Right cardiac atrium (tissue), 5 donors: ENCODE data around the gene CCDC57. TPM values are rescaled to one million over a fixed set of nuclear protein-coding genes. Genes with fewer than 3 reads are reported as not detected.

Experiments
- ATAC-seq, 2 donors: fragments of 200-7000 bp; cut with Tn5 transposase; one replicate each; pipeline versions ENCODE4 v1.8.0 to v1.9.1; 2020; ENCODE audit warnings: moderate library complexity in 2 of 2, mild to moderate bottlenecking in 1 of 2
- DNase-seq, 3 donors: peaks; one replicate each; pipeline ENCODE4 v3.0.0-alpha.2; 2020
- H3K27ac ChIP-seq: one replicate; pipeline ENCODE4 v1.5.1; 2013; ENCODE audit warnings: mild to moderate bottlenecking, low read length, control low read depth, moderate library complexity
- H3K27me3 ChIP-seq: one replicate; pipeline ENCODE4 v1.6.1; 2013; ENCODE audit not compliant: control insufficient read depth, insufficient read depth
- H3K4me1 ChIP-seq: one replicate; pipeline ENCODE4 v1.6.1; 2013; ENCODE audit warnings: low read length; ENCODE audit not compliant: control insufficient read depth, insufficient read depth
- H3K4me3 ChIP-seq: one replicate; pipeline ENCODE4 v1.5.1; 2013; ENCODE audit warnings: low read length, control low read depth
- H3K9me3 ChIP-seq: one replicate; pipeline ENCODE4 v1.6.1; 2013; ENCODE audit warnings: low read length; ENCODE audit not compliant: control insufficient read depth
- WGBS: extraction: QIAGEN DNeasy Blood & Tissue Kit; methylation state at CpG from one replicate; pipeline ENCODE4 v1.1.7; 2013; 5-methylcytosine and 5-hydroxymethylcytosine counted together
- intact Hi-C, 4 donors: fragments of 100-400 bp; cut with DNase I; formaldehyde crosslinking; loops; one replicate each; pipeline versions ENCODE4 v1.11.0 to v1.14.0; 2022 to 2023
- polyA plus RNA-seq: library from polyadenylated mRNA; stranded (reverse); fragments of 200-250 nt; gene quantifications from one replicate; pipeline ENCODE4 v1.2.3, GENCODE V29; 2013
- total RNA-seq, 4 donors: library from RNA; stranded (reverse); fragmentation: NEBNext Ultra II Directional; extraction: Animal tissue kit (Norgen Biotek cat#: 25700); gene quantifications; one replicate each; pipeline ENCODE4 v1.2.1, GENCODE V29; 2021
- donor health status: healthy with polysubstance abuse.
- donor health status: DM: no; HTN: yes; CAD: no.
- donor health status: DM: no; HTN: no; CAD: no.
- donor health status: DM: no; HTN: yes; CAD: no; lungs with severe emphysema.
- donor health status: DM: yes; HTN: yes; CAD: no.

The CCDC57 gene
- total and polyA plus RNA-seq, 5 donors, result 12.1 to 17.3 (median 16.2) TPM

GRCh38 chr17:82077617-82078358 lies 134.9 kb downstream of the CCDC57 start:
- Histone ChIP-seq H3K9me3 (no peaks in the 10 kb centered on the region), H3K27ac (no peak overlapping the region), H3K27me3 (no peaks in the 10 kb centered on the region), H3K4me1 (no peaks in the 10 kb centered on the region), H3K4me3 (no peak overlapping the region)
- intact Hi-C loops, result no loop called here
- peak; percentile 10 to 27 for ATAC-seq
- DNase-seq, result peak; percentile 71 to 80 (median 72)
- 60% methylated on average over 28 of the region's 28 CpGs for WGBS

- peak in 2 of 3 donors; percentile 51 to 61 for DNase-seq
- Histone ChIP-seq H3K4me1 (no peaks in the 10 kb centered on the region), H3K27me3 (no peaks in the 10 kb centered on the region), H3K9me3 (no peaks in the 10 kb centered on the region), H3K27ac (no peak overlapping the region), H3K4me3 (no peak overlapping the region)
- WGBS, result 57% methylated on average over 21 of the region's 21 CpGs
- intact Hi-C loops, result no loop called here
- peak; percentile 27 to 47 for ATAC-seq
Observed at GRCh38 chr17:82076785-82077591, 135.7 kb downstream of the CCDC57 start.

- no peak overlapping the region for H3K4me3 ChIP-seq
- no peaks in the 10 kb centered on the region for H3K27me3 ChIP-seq
- ATAC-seq (no peak), DNase-seq (peak in 2 of 3 donors; percentile 25 to 36)
- H3K27ac ChIP-seq, result no peak overlapping the region
- H3K4me1 ChIP-seq, result no peaks in the 10 kb centered on the region
- intact Hi-C loops, result no loop called here
- no peaks in the 10 kb centered on the region for H3K9me3 ChIP-seq
- WGBS, result 83% methylated on average over 25 of the region's 25 CpGs
Observed at GRCh38 chr17:82076018-82076784, 136.4 kb downstream of the CCDC57 start.

GRCh38 chr17:82073446-82073845 lies 139.2 kb downstream of the CCDC57 start:
- DNase-seq (no peak), ATAC-seq (no peak)
- Histone ChIP-seq H3K27me3 (no peaks in the 10 kb centered on the region), H3K4me3 (no peak overlapping the region), H3K27ac (no peak overlapping the region), H3K9me3 (no peaks in the 10 kb centered on the region), H3K4me1 (no peaks in the 10 kb centered on the region)
- intact Hi-C loops, result no loop called here
- 85% methylated on average over 9 of the region's 9 CpGs for WGBS

GRCh38 chr17:82072827-82073226 lies 139.8 kb downstream of the CCDC57 start:
- no peak overlapping the region for H3K4me3 ChIP-seq
- DNase-seq, result peak in 1 of 3 donors; percentile 6
- no peaks in the 10 kb centered on the region for H3K4me1 ChIP-seq
- no peaks in the 10 kb centered on the region for H3K9me3 ChIP-seq
- no peaks in the 10 kb centered on the region for H3K27me3 ChIP-seq
- no peak overlapping the region for H3K27ac ChIP-seq
- intact Hi-C loops, result no loop called here
- 83% methylated on average over 6 of the region's 6 CpGs for WGBS
- no peak for ATAC-seq

GRCh38 chr17:82070611-82071010 lies 142.0 kb downstream of the CCDC57 start:
- no peak for DNase-seq
- H3K4me3 ChIP-seq, result no peak overlapping the region
- no peaks in the 10 kb centered on the region for H3K27me3 ChIP-seq
- no peaks in the 10 kb centered on the region for H3K4me1 ChIP-seq
- intact Hi-C loops, result no loop called here
- no peak for ATAC-seq
- no peaks in the 10 kb centered on the region for H3K9me3 ChIP-seq
- H3K27ac ChIP-seq, result no peak overlapping the region

GRCh38 chr17:82065638-82066303 lies 146.9 kb downstream of the CCDC57 start, which contains the start of gene DUS1L:
Gene DUS1L, minus strand, starts transcription at chr17:82065804. Its CDS starts 745 bp downstream, at chr17:82065059.
- Histone ChIP-seq H3K9me3 (no peaks in the 10 kb centered on the region), H3K4me1 (peaks cover 6% of the 10 kb centered on the region), H3K4me3 (peak within 1 kb of the TSS; percentile 91), H3K27ac (peak within 1 kb of the TSS; percentile 73), H3K27me3 (no peaks in the 10 kb centered on the region)
- intact Hi-C loops, result no loop called here
- 9% methylated on average over 88 of the region's 88 CpGs for WGBS
- peak; percentile 77 to 78 for ATAC-seq
- DNase-seq, result peak; percentile 64 to 88 (median 86)

GRCh38 chr17:82065193-82065637 lies 147.4 kb downstream of the CCDC57 start:
- H3K4me3 ChIP-seq, result peak overlapping the region; percentile 91
- H3K27ac ChIP-seq, result peak overlapping the region; percentile 10
- 1% methylated on average over 47 of the region's 47 CpGs for WGBS
- ATAC-seq (peak; percentile 10 to 12), DNase-seq (peak; percentile 36 to 67 (median 57))
- H3K27me3 ChIP-seq, result no peaks in the 10 kb centered on the region
- no peaks in the 10 kb centered on the region for H3K9me3 ChIP-seq
- H3K4me1 ChIP-seq, result peaks cover 6% of the 10 kb centered on the region
- intact Hi-C loops, result no loop called here

- Histone ChIP-seq H3K4me1 (peaks cover 6% of the 10 kb centered on the region), H3K4me3 (peak overlapping the region; percentile 91), H3K27ac (no peak overlapping the region), H3K27me3 (no peaks in the 10 kb centered on the region), H3K9me3 (no peaks in the 10 kb centered on the region)
- WGBS, result 41% methylated on average over 36 of the region's 36 CpGs
- no peak for ATAC-seq
- intact Hi-C loops, result no loop called here
- peak; percentile 15 to 53 (median 51) for DNase-seq
Observed at GRCh38 chr17:82064433-82065192, 148.0 kb downstream of the CCDC57 start.
